NOMO-1 treated with dmso at 0.1 percent for 144 hours (cell line): ENCODE results near the gene LENG8.
"Not testable (repeated sequence)": the region's sequence is repeated elsewhere in the genome, so short reads cannot be mapped to it uniquely, and the experiment has no call there.

ENCODE experiments used
- DNase-seq: peaks from one replicate; lab custom pipeline; 2025; ENCODE audit not compliant: unreplicated experiment; lab: John Stamatoyannopoulos, UW

LENG8 gene

GRCh38 chr19:54478677-54479266, 29.8 kb downstream of the LENG8 start:
- DNase-seq, result no peak

GRCh38 chr19:54480051-54480450, 31.1 kb downstream of the LENG8 start:
- peak; percentile 23 for DNase-seq

- no peak for DNase-seq
Measured at GRCh38 chr19:54481326-54481930, 32.4 kb downstream of the LENG8 start.

- peak; percentile 17 for DNase-seq
Measured at GRCh38 chr19:54482889-54483288, 33.9 kb downstream of the LENG8 start.

GRCh38 chr19:54484451-54484850, 35.5 kb downstream of the LENG8 start:
- no peak for DNase-seq

GRCh38 chr19:54485851-54486250, 36.9 kb downstream of the LENG8 start:
- DNase-seq, result no peak

GRCh38 chr19:54489341-54489740, 40.3 kb downstream of the LENG8 start:
- DNase-seq, result no peak

GRCh38 chr19:54489766-54490165, 40.8 kb downstream of the LENG8 start:
- DNase-seq, result no peak

GRCh38 chr19:54492568-54492967, 43.6 kb downstream of the LENG8 start:
- no peak for DNase-seq

GRCh38 chr19:54493056-54493455, 44.1 kb downstream of the LENG8 start:
- DNase-seq, result not testable (repeated sequence)

GRCh38 chr19:54493967-54494585, 45.1 kb downstream of the LENG8 start:
- no peak for DNase-seq

- DNase-seq, result not testable (repeated sequence)
Measured at GRCh38 chr19:54495284-54495683, 46.3 kb downstream of the LENG8 start.

GRCh38 chr19:54497747-54498450, 48.9 kb downstream of the LENG8 start:
- not testable (repeated sequence) for DNase-seq

GRCh38 chr19:54498451-54498772, 49.4 kb downstream of the LENG8 start:
- not testable (repeated sequence) for DNase-seq

GRCh38 chr19:54502518-54503048, 53.6 kb downstream of the LENG8 start, which contains the start of gene LAIR2:
LAIR2 (plus strand) TSS chr19:54502831; CDS start chr19:54502919, 88 bp downstream.
- no peak for DNase-seq

GRCh38 chr19:54505542-54505941, 56.5 kb downstream of the LENG8 start:
- DNase-seq, result not testable (repeated sequence)

- no peak for DNase-seq
Measured at GRCh38 chr19:54506079-54506478, 57.1 kb downstream of the LENG8 start.

- DNase-seq, result not testable (repeated sequence)
Measured at GRCh38 chr19:54507038-54507717, 58.2 kb downstream of the LENG8 start.

- DNase-seq, result no peak
Measured at GRCh38 chr19:54507824-54508223, 58.8 kb downstream of the LENG8 start.

GRCh38 chr19:54508487-54508886, 59.5 kb downstream of the LENG8 start:
- DNase-seq, result not testable (repeated sequence)
